ENCODE measurements around the gene CHERP. TPM values are rescaled to one million over a fixed set of nuclear protein-coding genes. Genes with fewer than 3 reads are reported as not detected.

CHERP gene
- total and polyA plus RNA-seq, 2 of the 13 experiments (the other 11 are each of a cell fraction or from before 2014, with no cell fraction given), result 4.3 to 5.4 TPM

DNA sequence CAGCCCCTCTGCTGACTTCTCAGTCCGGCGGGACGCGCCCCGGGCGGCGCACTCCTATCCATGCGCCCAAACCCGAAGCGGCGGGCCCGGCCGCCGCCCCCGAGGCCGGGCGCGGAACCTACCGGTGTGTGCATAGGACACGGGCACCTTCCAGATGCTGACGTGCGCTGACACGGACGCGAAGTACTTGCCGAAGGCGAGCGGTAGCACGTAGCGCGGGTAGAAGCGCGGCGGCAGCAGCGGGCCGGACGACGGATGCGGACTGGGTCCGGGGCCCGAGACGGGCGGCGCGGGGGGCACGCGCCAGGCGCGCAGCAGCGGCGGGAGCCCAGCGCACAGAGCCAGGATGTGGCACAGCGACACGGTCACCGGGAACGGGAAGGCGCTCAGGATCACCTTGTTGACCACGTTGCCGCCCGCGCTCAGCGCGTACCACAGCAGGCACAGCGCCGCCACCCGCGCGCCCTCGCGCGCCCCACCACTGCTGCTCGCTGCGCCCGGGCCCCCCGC, 29.6 kb upstream of the CHERP start (continued):
- TF ChIP-seq REPIN1 (CRISPR knock-in tag; IDR thresholded peaks at IDR 0.05; ENCODE audit: borderline replicate concordance, low read depth), result no peak
- TF ChIP-seq THYN1 (CRISPR knock-in tag; IDR thresholded peaks at IDR 0.05; ENCODE audit: borderline replicate concordance, low read depth), result no peak
- TF ChIP-seq NFATC3 (CRISPR knock-in tag; IDR thresholded peaks at IDR 0.05), result no peak
- no peak for TF ChIP-seq ARNT (IDR thresholded peaks at IDR 0.05)
- TF ChIP-seq GABPA (IDR thresholded peaks at IDR 0.05; ENCODE audit: low read depth, low read length), result no peak
- no peak for TF ChIP-seq GABPA (CRISPR knock-in tag; IDR thresholded peaks at IDR 0.05; ENCODE audit: low read depth)
- peak; percentile 42; the same call in 1 of the 2 replicates for TF ChIP-seq RBFOX2 (IDR thresholded peaks at IDR 0.05; ENCODE audit: low read depth, low read length)
- TF ChIP-seq GATAD1 (CRISPR knock-in tag; IDR thresholded peaks at IDR 0.05), result no peak
- TF ChIP-seq ZMAT3 (CRISPR knock-in tag; conservative IDR thresholded peaks at IDR 0.05), result no peak
- TF ChIP-seq SAP130 (CRISPR knock-in tag; IDR thresholded peaks at IDR 0.05; ENCODE audit: low read depth), result no peak; the same call in 1 of the 2 replicates
- TF ChIP-seq RAD21 (CRISPR knock-in tag; IDR thresholded peaks at IDR 0.05), result peak; percentile 20; the same call in 1 of the 2 replicates
- 0 out of 2 replicates have a peak, but pooled peaks have one; percentile 75 for TF ChIP-seq ZNF761 (CRISPR knock-in tag; conservative IDR thresholded peaks at IDR 0.05)
- TF ChIP-seq, protein P1, sequence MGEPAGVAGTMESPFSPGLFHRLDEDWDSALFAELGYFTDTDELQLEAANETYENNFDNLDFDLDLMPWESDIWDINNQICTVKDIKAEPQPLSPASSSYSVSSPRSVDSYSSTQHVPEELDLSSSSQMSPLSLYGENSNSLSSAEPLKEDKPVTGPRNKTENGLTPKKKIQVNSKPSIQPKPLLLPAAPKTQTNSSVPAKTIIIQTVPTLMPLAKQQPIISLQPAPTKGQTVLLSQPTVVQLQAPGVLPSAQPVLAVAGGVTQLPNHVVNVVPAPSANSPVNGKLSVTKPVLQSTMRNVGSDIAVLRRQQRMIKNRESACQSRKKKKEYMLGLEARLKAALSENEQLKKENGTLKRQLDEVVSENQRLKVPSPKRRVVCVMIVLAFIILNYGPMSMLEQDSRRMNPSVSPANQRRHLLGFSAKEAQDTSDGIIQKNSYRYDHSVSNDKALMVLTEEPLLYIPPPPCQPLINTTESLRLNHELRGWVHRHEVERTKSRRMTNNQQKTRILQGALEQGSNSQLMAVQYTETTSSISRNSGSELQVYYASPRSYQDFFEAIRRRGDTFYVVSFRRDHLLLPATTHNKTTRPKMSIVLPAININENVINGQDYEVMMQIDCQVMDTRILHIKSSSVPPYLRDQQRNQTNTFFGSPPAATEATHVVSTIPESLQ (CRISPR knock-in tag; conservative IDR thresholded peaks at IDR 0.05), result no peak
- peak; percentile 83 for TF ChIP-seq KDM5A (IDR thresholded peaks at IDR 0.05; ENCODE audit: borderline replicate concordance, low read length)
- TF ChIP-seq, protein P2, sequence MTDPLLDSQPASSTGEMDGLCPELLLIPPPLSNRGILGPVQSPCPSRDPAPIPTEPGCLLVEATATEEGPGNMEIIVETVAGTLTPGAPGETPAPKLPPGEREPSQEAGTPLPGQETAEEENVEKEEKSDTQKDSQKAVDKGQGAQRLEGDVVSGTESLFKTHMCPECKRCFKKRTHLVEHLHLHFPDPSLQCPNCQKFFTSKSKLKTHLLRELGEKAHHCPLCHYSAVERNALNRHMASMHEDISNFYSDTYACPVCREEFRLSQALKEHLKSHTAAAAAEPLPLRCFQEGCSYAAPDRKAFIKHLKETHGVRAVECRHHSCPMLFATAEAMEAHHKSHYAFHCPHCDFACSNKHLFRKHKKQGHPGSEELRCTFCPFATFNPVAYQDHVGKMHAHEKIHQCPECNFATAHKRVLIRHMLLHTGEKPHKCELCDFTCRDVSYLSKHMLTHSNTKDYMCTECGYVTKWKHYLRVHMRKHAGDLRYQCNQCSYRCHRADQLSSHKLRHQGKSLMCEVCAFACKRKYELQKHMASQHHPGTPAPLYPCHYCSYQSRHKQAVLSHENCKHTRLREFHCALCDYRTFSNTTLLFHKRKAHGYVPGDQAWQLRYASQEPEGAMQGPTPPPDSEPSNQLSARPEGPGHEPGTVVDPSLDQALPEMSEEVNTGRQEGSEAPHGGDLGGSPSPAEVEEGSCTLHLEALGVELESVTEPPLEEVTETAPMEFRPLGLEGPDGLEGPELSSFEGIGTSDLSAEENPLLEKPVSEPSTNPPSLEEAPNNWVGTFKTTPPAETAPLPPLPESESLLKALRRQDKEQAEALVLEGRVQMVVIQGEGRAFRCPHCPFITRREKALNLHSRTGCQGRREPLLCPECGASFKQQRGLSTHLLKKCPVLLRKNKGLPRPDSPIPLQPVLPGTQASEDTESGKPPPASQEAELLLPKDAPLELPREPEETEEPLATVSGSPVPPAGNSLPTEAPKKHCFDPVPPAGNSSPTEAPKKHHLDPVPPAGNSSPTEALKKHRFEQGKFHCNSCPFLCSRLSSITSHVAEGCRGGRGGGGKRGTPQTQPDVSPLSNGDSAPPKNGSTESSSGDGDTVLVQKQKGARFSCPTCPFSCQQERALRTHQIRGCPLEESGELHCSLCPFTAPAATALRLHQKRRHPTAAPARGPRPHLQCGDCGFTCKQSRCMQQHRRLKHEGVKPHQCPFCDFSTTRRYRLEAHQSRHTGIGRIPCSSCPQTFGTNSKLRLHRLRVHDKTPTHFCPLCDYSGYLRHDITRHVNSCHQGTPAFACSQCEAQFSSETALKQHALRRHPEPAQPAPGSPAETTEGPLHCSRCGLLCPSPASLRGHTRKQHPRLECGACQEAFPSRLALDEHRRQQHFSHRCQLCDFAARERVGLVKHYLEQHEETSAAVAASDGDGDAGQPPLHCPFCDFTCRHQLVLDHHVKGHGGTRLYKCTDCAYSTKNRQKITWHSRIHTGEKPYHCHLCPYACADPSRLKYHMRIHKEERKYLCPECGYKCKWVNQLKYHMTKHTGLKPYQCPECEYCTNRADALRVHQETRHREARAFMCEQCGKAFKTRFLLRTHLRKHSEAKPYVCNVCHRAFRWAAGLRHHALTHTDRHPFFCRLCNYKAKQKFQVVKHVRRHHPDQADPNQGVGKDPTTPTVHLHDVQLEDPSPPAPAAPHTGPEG (CRISPR knock-in tag; IDR thresholded peaks at IDR 0.05), result no peak
- TF ChIP-seq, protein P3, sequence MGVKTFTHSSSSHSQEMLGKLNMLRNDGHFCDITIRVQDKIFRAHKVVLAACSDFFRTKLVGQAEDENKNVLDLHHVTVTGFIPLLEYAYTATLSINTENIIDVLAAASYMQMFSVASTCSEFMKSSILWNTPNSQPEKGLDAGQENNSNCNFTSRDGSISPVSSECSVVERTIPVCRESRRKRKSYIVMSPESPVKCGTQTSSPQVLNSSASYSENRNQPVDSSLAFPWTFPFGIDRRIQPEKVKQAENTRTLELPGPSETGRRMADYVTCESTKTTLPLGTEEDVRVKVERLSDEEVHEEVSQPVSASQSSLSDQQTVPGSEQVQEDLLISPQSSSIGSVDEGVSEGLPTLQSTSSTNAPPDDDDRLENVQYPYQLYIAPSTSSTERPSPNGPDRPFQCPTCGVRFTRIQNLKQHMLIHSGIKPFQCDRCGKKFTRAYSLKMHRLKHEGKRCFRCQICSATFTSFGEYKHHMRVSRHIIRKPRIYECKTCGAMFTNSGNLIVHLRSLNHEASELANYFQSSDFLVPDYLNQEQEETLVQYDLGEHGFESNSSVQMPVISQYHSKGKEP (CRISPR knock-in tag; IDR thresholded peaks at IDR 0.05), result no peak
- TF ChIP-seq, protein P4, sequence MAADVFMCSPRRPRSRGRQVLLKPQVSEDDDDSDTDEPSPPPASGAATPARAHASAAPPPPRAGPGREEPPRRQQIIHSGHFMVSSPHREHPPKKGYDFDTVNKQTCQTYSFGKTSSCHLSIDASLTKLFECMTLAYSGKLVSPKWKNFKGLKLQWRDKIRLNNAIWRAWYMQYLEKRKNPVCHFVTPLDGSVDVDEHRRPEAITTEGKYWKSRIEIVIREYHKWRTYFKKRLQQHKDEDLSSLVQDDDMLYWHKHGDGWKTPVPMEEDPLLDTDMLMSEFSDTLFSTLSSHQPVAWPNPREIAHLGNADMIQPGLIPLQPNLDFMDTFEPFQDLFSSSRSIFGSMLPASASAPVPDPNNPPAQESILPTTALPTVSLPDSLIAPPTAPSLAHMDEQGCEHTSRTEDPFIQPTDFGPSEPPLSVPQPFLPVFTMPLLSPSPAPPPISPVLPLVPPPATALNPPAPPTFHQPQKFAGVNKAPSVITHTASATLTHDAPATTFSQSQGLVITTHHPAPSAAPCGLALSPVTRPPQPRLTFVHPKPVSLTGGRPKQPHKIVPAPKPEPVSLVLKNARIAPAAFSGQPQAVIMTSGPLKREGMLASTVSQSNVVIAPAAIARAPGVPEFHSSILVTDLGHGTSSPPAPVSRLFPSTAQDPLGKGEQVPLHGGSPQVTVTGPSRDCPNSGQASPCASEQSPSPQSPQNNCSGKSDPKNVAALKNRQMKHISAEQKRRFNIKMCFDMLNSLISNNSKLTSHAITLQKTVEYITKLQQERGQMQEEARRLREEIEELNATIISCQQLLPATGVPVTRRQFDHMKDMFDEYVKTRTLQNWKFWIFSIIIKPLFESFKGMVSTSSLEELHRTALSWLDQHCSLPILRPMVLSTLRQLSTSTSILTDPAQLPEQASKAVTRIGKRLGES (CRISPR knock-in tag; IDR thresholded peaks at IDR 0.05; ENCODE audit: borderline replicate concordance), result no peak

Measured in HepG2 (cell line).